Psoas muscle (tissue), 8 donors: ENCODE results near the gene ARSK. TPM values are rescaled to one million over a fixed set of nuclear protein-coding genes. Genes with fewer than 3 reads are reported as not detected.

Experiments
- ATAC-seq, 4 donors: fragments of 200-7000 bp; cut with Tn5 transposase; one replicate each; pipeline ENCODE4 v1.9.1; 2020; ENCODE audit warnings: moderate library complexity in 3 of 4, mild to moderate bottlenecking in 2 of 4
- DNase-seq, 2 donors: peaks; one replicate each; pipeline ENCODE4 v3.0.0-alpha.2; 2020
- H3K27ac ChIP-seq: fragments of 200-600 bp; one replicate; pipeline ENCODE4 v1.8.0; 2022
- H3K27me3 ChIP-seq, 3 donors: fragments of 200-600 bp in 1 of 3; one replicate each; pipeline versions ENCODE4 v1.6.1 to v1.8.0; 2013 to 2022; ENCODE audit warnings: low read length in 2 of 3, mild to moderate bottlenecking in 2 of 3, moderate library complexity in 1 of 3; ENCODE audit not compliant: insufficient read depth in 3 of 3
- H3K36me3 ChIP-seq, 2 donors: fragments of 200-600 bp in 1 of 2; one replicate each; pipeline versions ENCODE4 v1.6.1 to v1.8.0; 2013 to 2022; ENCODE audit warnings: low read depth in 1 of 2, mild to moderate bottlenecking in 1 of 2, moderate library complexity in 1 of 2; ENCODE audit not compliant: insufficient read depth in 1 of 2
- H3K4me1 ChIP-seq: fragments of 200-600 bp; one replicate; pipeline ENCODE4 v1.8.0; 2022
- H3K4me3 ChIP-seq: fragments of 200-600 bp; one replicate; pipeline ENCODE4 v1.8.0; 2022; ENCODE audit warnings: mild to moderate bottlenecking
- H3K9me3 ChIP-seq: fragments of 200-600 bp; one replicate; pipeline ENCODE4 v1.8.0; 2022
- WGBS, 3 donors: extraction: QIAGEN DNeasy Blood & Tissue Kit; methylation state at CpG; one replicate each; pipeline versions ENCODE4 v1.1.6 to v1.1.7; 2013; 5-methylcytosine and 5-hydroxymethylcytosine counted together
- intact Hi-C, 2 donors: fragments of 100-400 bp; cut with DNase I; formaldehyde crosslinking; loops; one replicate each; pipeline versions ENCODE4 v1.11.0 to v1.14.2; 2022
- polyA plus RNA-seq, 3 donors: library from polyadenylated mRNA; stranded (reverse); fragments of 200-250 nt; gene quantifications; one replicate each; pipeline ENCODE4 v1.2.3, GENCODE V29; 2013
- total RNA-seq, 4 donors: library from RNA; stranded (reverse); fragmentation: NEBNext Ultra II Directional in 2 of 4; extraction: Animal tissue kit (Norgen Biotek cat#: 25700) in 2 of 4; gene quantifications; one replicate each; pipeline versions ENCODE4 v1.2.1 to v1.2.4, GENCODE V29; 2021 to 2023
- TF ChIP-seq, protein P1 (sequence below): fragments of 200-600 bp; IDR thresholded peaks from one replicate; pipeline ENCODE4 v1.8.0; 2022; ENCODE audit warnings: antibody characterized with exemption
- donor health status: healthy with polysubstance abuse.
- donor health status: DM: no; HTN: no; CAD: no; lungs with moderate emphysema.
- donor health status: Bipolar disorder and iron deficiency.
- donor health status: healthy.
- donor health status: DM: yes; HTN: yes; CAD: no.
- donor health status: DM: no; HTN: no; CAD: no.
- donor health status: DM: no; HTN: no; CAD: no.
- donor health status: DM: yes; HTN: yes; CAD: no.

ARSK gene
- total and polyA plus RNA-seq, 7 donors: 1.6 to 8.5 (median 2.0) TPM

DNA sequence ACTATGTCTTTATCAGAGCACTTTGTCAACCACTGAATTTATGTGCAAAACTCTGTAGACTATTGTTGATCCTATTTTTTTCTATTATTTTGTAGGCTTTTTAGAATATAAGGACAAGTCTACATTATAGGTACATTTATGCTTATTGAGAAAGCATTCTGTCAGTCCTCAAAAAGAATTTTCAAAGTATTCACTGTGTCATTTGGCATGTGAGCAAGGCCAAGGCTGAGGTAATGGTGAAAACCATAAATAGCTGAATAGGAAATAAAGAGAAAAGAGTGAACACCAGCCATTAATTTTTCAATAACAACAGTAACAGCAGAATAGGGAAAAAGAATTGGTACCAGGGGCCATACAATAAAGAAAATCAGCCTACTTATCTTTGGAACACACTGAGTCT is 21.1 kb upstream of the ARSK start:
- ATAC-seq: no peak
- H3K36me3 ChIP-seq: peaks cover 6 to 81% of the 10 kb centered on the region in 2 donors

DNA sequence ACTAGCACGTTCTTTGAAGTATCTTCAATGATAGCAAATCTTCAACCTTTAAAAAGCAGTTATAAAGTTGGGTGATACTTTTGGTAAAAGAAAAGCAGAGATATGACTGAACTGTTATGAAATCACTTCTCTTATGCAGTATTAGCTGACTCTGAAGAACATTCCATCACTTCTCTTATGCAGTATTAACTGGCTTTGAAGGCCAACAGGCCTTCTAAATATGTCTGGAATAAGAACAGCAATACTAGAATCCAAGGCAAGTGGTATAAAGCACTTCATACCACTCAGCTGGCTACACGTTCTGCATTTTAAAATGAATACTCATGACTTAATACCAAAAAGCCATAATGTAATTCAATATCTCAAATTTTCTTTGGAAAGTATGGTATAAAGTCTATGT is 17.4 kb upstream of the ARSK start:
- Histone ChIP-seq H3K36me3 (peaks cover 0 to 92% of the 10 kb centered on the region in 2 donors), H3K9me3 (no peaks in the 10 kb centered on the region)
- WGBS, 3 donors: 64 to 80% (median 66%) methylated on average over 2 of the region's 2 CpGs

More for the DNA sequence above, 21.1 kb upstream of the ARSK start:
- Histone ChIP-seq H3K27me3 (no peaks in the 10 kb centered on the region), H3K27ac (no peak overlapping the region), H3K9me3 (no peaks in the 10 kb centered on the region), H3K4me1 (peaks cover 6% of the 10 kb centered on the region), H3K4me3 (no peak overlapping the region)
- intact Hi-C loops: loop anchor here in 1 of 2 donors (10.0 kb wide), 1 partner anchor 49 kb away; no protein-coding TSS in a partner anchor
- TF ChIP-seq, protein P1, sequence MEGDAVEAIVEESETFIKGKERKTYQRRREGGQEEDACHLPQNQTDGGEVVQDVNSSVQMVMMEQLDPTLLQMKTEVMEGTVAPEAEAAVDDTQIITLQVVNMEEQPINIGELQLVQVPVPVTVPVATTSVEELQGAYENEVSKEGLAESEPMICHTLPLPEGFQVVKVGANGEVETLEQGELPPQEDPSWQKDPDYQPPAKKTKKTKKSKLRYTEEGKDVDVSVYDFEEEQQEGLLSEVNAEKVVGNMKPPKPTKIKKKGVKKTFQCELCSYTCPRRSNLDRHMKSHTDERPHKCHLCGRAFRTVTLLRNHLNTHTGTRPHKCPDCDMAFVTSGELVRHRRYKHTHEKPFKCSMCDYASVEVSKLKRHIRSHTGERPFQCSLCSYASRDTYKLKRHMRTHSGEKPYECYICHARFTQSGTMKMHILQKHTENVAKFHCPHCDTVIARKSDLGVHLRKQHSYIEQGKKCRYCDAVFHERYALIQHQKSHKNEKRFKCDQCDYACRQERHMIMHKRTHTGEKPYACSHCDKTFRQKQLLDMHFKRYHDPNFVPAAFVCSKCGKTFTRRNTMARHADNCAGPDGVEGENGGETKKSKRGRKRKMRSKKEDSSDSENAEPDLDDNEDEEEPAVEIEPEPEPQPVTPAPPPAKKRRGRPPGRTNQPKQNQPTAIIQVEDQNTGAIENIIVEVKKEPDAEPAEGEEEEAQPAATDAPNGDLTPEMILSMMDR: no peak
- no peak for DNase-seq

DNA sequence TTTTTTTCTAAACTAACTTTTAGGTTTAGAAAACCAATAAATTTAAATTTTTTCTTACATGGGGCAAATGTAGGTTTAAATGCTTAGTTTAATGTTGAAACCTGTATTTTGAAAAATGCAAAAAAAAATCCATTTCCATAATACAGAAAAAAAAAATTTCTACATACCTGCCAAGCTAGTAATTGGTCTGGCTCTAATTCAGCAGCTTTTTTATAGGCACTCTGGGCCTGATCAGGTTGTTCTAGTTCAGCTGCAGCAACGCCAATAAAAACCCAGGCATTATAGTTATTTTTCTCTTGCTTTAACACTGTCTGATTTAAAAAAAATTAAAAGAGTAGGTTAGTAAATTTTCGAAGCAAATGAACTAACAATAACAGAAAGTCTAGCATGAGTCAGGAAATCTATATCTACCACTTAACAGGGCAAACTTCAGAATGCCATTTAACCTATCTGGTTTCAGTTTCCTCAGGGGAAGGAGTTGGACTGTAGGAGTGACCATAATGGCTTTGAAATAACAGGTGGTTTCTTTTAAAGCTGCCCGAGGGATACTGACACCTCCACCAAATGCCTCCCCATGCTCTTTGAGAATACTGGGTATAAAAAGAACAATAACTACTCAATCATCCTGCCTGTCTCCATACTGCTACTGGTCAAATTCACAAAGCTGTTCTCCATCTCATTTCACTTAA is 11.7 kb upstream of the ARSK start:
- H3K4me1 ChIP-seq: peaks cover 19% of the 10 kb centered on the region
- ATAC-seq (peak; percentile 81 to 92 (median 88)), DNase-seq (no peak)
- WGBS, 3 donors: 14 to 27% (median 17%) methylated on average over 3 of the region's 3 CpGs
- TF ChIP-seq, protein P1: no peak
- H3K9me3 ChIP-seq: no peaks in the 10 kb centered on the region
- peaks cover 0 to 87% of the 10 kb centered on the region in 2 donors for H3K36me3 ChIP-seq
- H3K4me3 ChIP-seq: peak overlapping the region; percentile 30
- intact Hi-C loops: no loop called here
- H3K27me3 ChIP-seq: no peaks in the 10 kb centered on the region
- peak overlapping the region; percentile 66 for H3K27ac ChIP-seq

More for the DNA sequence above, 17.4 kb upstream of the ARSK start:
- H3K27me3 ChIP-seq: no peaks in the 10 kb centered on the region
- no peak overlapping the region for H3K4me3 ChIP-seq
- TF ChIP-seq, protein P1: no peak
- H3K4me1 ChIP-seq: peaks cover 6% of the 10 kb centered on the region
- intact Hi-C loops: loop anchor here in 1 of 2 donors (10.0 kb wide), 1 partner anchor 53 kb away; no protein-coding TSS in a partner anchor
- DNase-seq: no peak
- ATAC-seq: no peak
- no peak overlapping the region for H3K27ac ChIP-seq

DNA sequence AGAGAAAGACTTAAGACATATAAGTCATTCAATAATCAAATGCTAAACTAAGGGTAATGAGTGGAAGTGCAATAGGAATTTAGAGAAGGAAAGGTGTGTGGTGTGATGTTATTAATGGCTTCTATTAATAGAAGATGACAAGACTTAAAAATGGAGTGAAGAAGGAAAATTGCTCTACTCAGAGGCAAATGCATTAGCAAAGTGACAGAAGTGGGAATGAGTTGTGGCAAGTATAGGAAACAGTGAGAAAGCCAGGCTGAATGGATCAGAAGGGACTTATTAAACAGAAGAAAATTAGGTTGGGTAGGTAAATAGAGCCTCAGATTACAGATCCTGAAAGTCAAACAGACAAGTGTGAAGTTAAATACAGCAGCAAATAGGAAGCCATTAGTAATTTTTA is 5.9 kb upstream of the ARSK start:
- H3K27ac ChIP-seq: no peak overlapping the region
- peaks cover 4 to 74% of the 10 kb centered on the region in 2 donors for H3K36me3 ChIP-seq
- DNase-seq: no peak
- ATAC-seq: no peak
- peaks cover 9% of the 10 kb centered on the region for H3K4me1 ChIP-seq
- no peaks in the 10 kb centered on the region for H3K27me3 ChIP-seq
- no peak overlapping the region for H3K4me3 ChIP-seq
- intact Hi-C loops: no loop called here
- TF ChIP-seq, protein P1: no peak
- no peaks in the 10 kb centered on the region for H3K9me3 ChIP-seq

DNA sequence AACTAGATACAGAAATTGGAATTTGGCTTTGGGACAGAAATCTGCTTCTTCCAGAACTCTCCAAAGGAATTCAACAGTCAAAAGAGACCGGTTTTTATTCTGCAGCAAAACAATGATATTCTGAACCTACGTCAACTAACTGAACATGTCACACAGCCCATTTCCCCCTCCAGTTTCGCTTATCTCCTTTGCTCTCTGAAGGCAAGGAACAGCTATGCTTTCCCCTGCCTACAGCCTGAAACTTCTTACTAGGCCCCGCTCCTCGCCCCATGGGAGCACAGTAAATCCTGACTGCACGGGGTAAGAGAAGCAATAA is 612 bp upstream of the ARSK start:
- Histone ChIP-seq H3K4me3 (peak overlapping the region; percentile 75), H3K9me3 (no peaks in the 10 kb centered on the region), H3K27ac (peak overlapping the region; percentile 79), H3K36me3 (peaks cover 4 to 23% of the 10 kb centered on the region in 2 donors), H3K4me1 (peaks cover 14% of the 10 kb centered on the region), H3K27me3 (no peaks in the 10 kb centered on the region)
- TF ChIP-seq, protein P1: no peak
- intact Hi-C loops: no loop called here
- 0 to 1% (median 1%) methylated on average over 6 of the region's 6 CpGs for WGBS, 3 donors
- ATAC-seq (peak in 1 of 4 donors; percentile 49), DNase-seq (no peak)
